Subcutaneous abdominal adipose tissue (tissue), 5 donors: ENCODE data around the gene CARNS1.
"Not testable (repeated sequence)": the region's sequence is repeated elsewhere in the genome, so short reads cannot be mapped to it uniquely, and the experiment has no call there.

Experiments used
- H3K27ac ChIP-seq: one replicate; pipeline ENCODE4 v1.7.0; 2013; ENCODE audit warnings: low read depth, mild to moderate bottlenecking, inconsistent platforms, low read length, moderate library complexity
- H3K27me3 ChIP-seq, 5 donors: one replicate each; pipeline ENCODE4 v1.7.0; 2013; ENCODE audit warnings: low read length in 5 of 5, inconsistent platforms in 1 of 5; ENCODE audit not compliant: control insufficient read depth in 5 of 5, insufficient read depth in 4 of 5
- H3K36me3 ChIP-seq, 5 donors: one replicate each; pipeline ENCODE4 v1.7.0; 2013; ENCODE audit warnings: low read length in 5 of 5; ENCODE audit not compliant: control insufficient read depth in 5 of 5, insufficient read depth in 5 of 5
- H3K4me1 ChIP-seq, 5 donors: one replicate each; pipeline ENCODE4 v1.7.0; 2013; ENCODE audit warnings: low read length in 5 of 5, mild to moderate bottlenecking in 3 of 5, moderate library complexity in 1 of 5; ENCODE audit not compliant: control insufficient read depth in 5 of 5, insufficient read depth in 5 of 5
- H3K4me3 ChIP-seq, 5 donors: one replicate each; pipeline ENCODE4 v1.7.0; 2013; ENCODE audit warnings: low read length in 5 of 5, low read depth in 1 of 5
- H3K9ac ChIP-seq, 5 donors: one replicate each; pipeline ENCODE4 v1.7.0; 2013; ENCODE audit warnings: low read length in 5 of 5, mild to moderate bottlenecking in 4 of 5, moderate library complexity in 3 of 5
- H3K9me3 ChIP-seq, 5 donors: one replicate each; pipeline ENCODE4 v1.7.0; 2013; ENCODE audit warnings: low read length in 5 of 5; ENCODE audit not compliant: control insufficient read depth in 5 of 5
- donor health status: healthy.
- donor health status: healthy.
- donor health status: healthy.
- donor health status: healthy.
- donor health status: healthy.

Gene CARNS1

GRCh38 chr11:67396587-67397389 is 18.7 kb upstream of the CARNS1 start:
- peaks cover 0 to 51% (median 30%) of the 10 kb centered on the region in 5 donors for H3K36me3 ChIP-seq
- H3K4me3 ChIP-seq = no peak overlapping the region
- H3K27ac ChIP-seq = no peak overlapping the region
- H3K27me3 ChIP-seq = no peaks in the 10 kb centered on the region
- H3K9me3 ChIP-seq = no peaks in the 10 kb centered on the region
- peaks cover 8 to 57% (median 51%) of the 10 kb centered on the region in 5 donors for H3K4me1 ChIP-seq
- no peak overlapping the region for H3K9ac ChIP-seq

- no peak overlapping the region for H3K27ac ChIP-seq
- peaks cover 0 to 51% (median 30%) of the 10 kb centered on the region in 5 donors for H3K36me3 ChIP-seq
- no peak overlapping the region for H3K4me3 ChIP-seq
- peaks cover 10 to 59% (median 54%) of the 10 kb centered on the region in 5 donors for H3K4me1 ChIP-seq
- peak overlapping the region in 1 of 5 donors; percentile 45 for H3K9ac ChIP-seq
- no peaks in the 10 kb centered on the region for H3K9me3 ChIP-seq
- no peaks in the 10 kb centered on the region for H3K27me3 ChIP-seq
These were observed 17.9 kb upstream of the CARNS1 start for GRCh38 chr11:67397536-67397935.

- Histone ChIP-seq H3K27ac (no peak overlapping the region), H3K4me1 (peaks cover 10 to 57% (median 52%) of the 10 kb centered on the region in 5 donors), H3K27me3 (no peaks in the 10 kb centered on the region), H3K9me3 (no peaks in the 10 kb centered on the region), H3K9ac (peak overlapping the region in 1 of 5 donors; percentile 2), H3K4me3 (no peak overlapping the region), H3K36me3 (peaks cover 0 to 51% (median 30%) of the 10 kb centered on the region in 5 donors)
These were observed 17.4 kb upstream of the CARNS1 start for GRCh38 chr11:67397986-67398660.

- Histone ChIP-seq H3K27ac (no peak overlapping the region), H3K36me3 (peaks cover 0 to 48% (median 30%) of the 10 kb centered on the region in 5 donors), H3K27me3 (no peaks in the 10 kb centered on the region), H3K9ac (no peak overlapping the region), H3K4me1 (peaks cover 9 to 54% (median 52%) of the 10 kb centered on the region in 5 donors), H3K9me3 (no peaks in the 10 kb centered on the region), H3K4me3 (no peak overlapping the region)
These were observed 16.6 kb upstream of the CARNS1 start for GRCh38 chr11:67398661-67399563.

- peak overlapping the region; percentile 69 for H3K27ac ChIP-seq
- H3K27me3 ChIP-seq = peaks cover 0 to 3% (median 0%) of the 10 kb centered on the region in 5 donors
- peak overlapping the region; percentile 75 to 91 (median 82) for H3K4me3 ChIP-seq
- H3K36me3 ChIP-seq = peaks cover 0 to 40% (median 28%) of the 10 kb centered on the region in 5 donors
- peak overlapping the region in 4 of 5 donors; percentile 84 to 93 (median 90) for H3K9ac ChIP-seq
- H3K4me1 ChIP-seq = peaks cover 8 to 58% (median 52%) of the 10 kb centered on the region in 5 donors
- no peaks in the 10 kb centered on the region for H3K9me3 ChIP-seq
These were observed 15.1 kb upstream of the CARNS1 start for GRCh38 chr11:67400251-67400941.

- H3K4me3 ChIP-seq = peak overlapping the region; percentile 75 to 91 (median 82)
- H3K36me3 ChIP-seq = peaks cover 0 to 34% (median 26%) of the 10 kb centered on the region in 5 donors
- H3K9ac ChIP-seq = peak overlapping the region in 4 of 5 donors; percentile 84 to 93 (median 90)
- H3K9me3 ChIP-seq = no peaks in the 10 kb centered on the region
- H3K4me1 ChIP-seq = peaks cover 8 to 58% (median 52%) of the 10 kb centered on the region in 5 donors
- H3K27ac ChIP-seq = peak overlapping the region; percentile 69
- H3K27me3 ChIP-seq = peaks cover 0 to 5% (median 0%) of the 10 kb centered on the region in 5 donors
These were observed 14.5 kb upstream of the CARNS1 start for GRCh38 chr11:67400942-67401494.

GRCh38 chr11:67401495-67402191 is 13.8 kb upstream of the CARNS1 start, which contains the start of gene PPP1CA:
PPP1CA (minus strand) TSS chr11:67401858; CDS start chr11:67401782, 76 bp downstream.
- peak within 1 kb of the TSS; percentile 75 to 91 (median 82) for H3K4me3 ChIP-seq
- peaks cover 8 to 56% (median 49%) of the 10 kb centered on the region in 5 donors for H3K4me1 ChIP-seq
- H3K27me3 ChIP-seq = peaks cover 0 to 10% (median 2%) of the 10 kb centered on the region in 5 donors
- peaks cover 0 to 28% (median 25%) of the 10 kb centered on the region in 5 donors for H3K36me3 ChIP-seq
- H3K27ac ChIP-seq = peak within 1 kb of the TSS; percentile 69
- H3K9me3 ChIP-seq = no peaks in the 10 kb centered on the region
- peak within 1 kb of the TSS in 4 of 5 donors; percentile 84 to 93 (median 90) for H3K9ac ChIP-seq

- Histone ChIP-seq H3K4me1 (peaks cover 8 to 51% (median 44%) of the 10 kb centered on the region in 5 donors), H3K27ac (peak overlapping the region; percentile 54), H3K27me3 (peaks cover 1 to 14% (median 5%) of the 10 kb centered on the region in 5 donors), H3K4me3 (peak overlapping the region; percentile 57 to 74 (median 62)), H3K9ac (peak overlapping the region in 4 of 5 donors; percentile 33 to 62 (median 48)), H3K36me3 (peaks cover 0 to 24% (median 23%) of the 10 kb centered on the region in 5 donors)
- not testable (repeated sequence) for H3K9me3 ChIP-seq
These were observed 13.2 kb upstream of the CARNS1 start for GRCh38 chr11:67402192-67402839.
